Measurements from ENCODE around the gene RGL4.

- TF ChIP-seq CTCF (conservative IDR thresholded peaks at IDR 0.05 in 1 of 2, IDR thresholded peaks at IDR 0.05 in 1 of 2; ENCODE audit: extremely low read depth in 1 of 2, insufficient read depth in 1 of 2, low read depth in 1 of 2, low read length in 2 of 2) (no peak), EZH2 (IDR thresholded peaks at IDR 0.05; ENCODE audit: borderline replicate concordance, low read length) (no peak)
Observed at GRCh38 chr22:23705358-23705757, 14.5 kb downstream of the RGL4 start.

Measured in mammary epithelial cell (primary cell).